BLaER1 treated with 17β-estradiol and CSF1 and Interleukin-3, amounts not matched to agents 10 nM and 100 nM (cell line): ENCODE measurements around the gene DLG2.

Experiments used
- H3K27ac ChIP-seq, 11 experiments: shearing (Covaris generic); formaldehyde crosslinking; 2 replicates each; pipeline ENCODE4 v1.8.1; 2022
- H3K27me3 ChIP-seq, 11 experiments: shearing (Covaris generic); formaldehyde crosslinking; 2 replicates each; pipeline ENCODE4 v1.8.1; 2022
- H3K36me3 ChIP-seq, 11 experiments: shearing (Covaris generic); formaldehyde crosslinking; 2 replicates each; pipeline ENCODE4 v1.8.1; 2022
- H3K4me1 ChIP-seq, 10 experiments: shearing (Covaris generic); formaldehyde crosslinking; 2 replicates each; pipeline ENCODE4 v1.8.1; 2022
- H3K4me2 ChIP-seq, 11 experiments: shearing (Covaris generic); formaldehyde crosslinking; 2 replicates each; pipeline ENCODE4 v1.8.1; 2022
- H3K4me3 ChIP-seq, 10 experiments: shearing (Covaris generic); formaldehyde crosslinking; 2 replicates each; pipeline ENCODE4 v1.8.1; 2022
- H3K9ac ChIP-seq, 11 experiments: shearing (Covaris generic); formaldehyde crosslinking; 2 replicates each; pipeline ENCODE4 v1.8.1; 2022
- H3K9me3 ChIP-seq, 11 experiments: shearing (Covaris generic); formaldehyde crosslinking; replicated peaks in 1 of 11; 2 replicates each; pipeline ENCODE4 v1.8.1; 2022
- H4K20me1 ChIP-seq, 11 experiments: shearing (Covaris generic); formaldehyde crosslinking; 2 replicates each; pipeline ENCODE4 v1.8.1; 2022
- Cebpa-rat ChIP-seq, 11 experiments: shearing (Covaris generic); IDR thresholded peaks; 2 replicates each; pipeline ENCODE4 v1.8.1; 2022

The DLG2 gene

GRCh38 chr11:83725728-83726127 is 1901.4 kb downstream of the DLG2 start:
- TF ChIP-seq Cebpa-rat (IDR thresholded peaks at IDR 0.05) = no peak
- Histone ChIP-seq H3K27ac (no peak overlapping the region), H3K4me3 (no peak overlapping the region), H3K9me3 (no peaks in the 10 kb centered on the region), H3K4me1 (no peaks in the 10 kb centered on the region), H3K4me2 (no peak overlapping the region), H3K27me3 (no peaks in the 10 kb centered on the region), H4K20me1 (no peaks in the 10 kb centered on the region), H3K36me3 (no peaks in the 10 kb centered on the region), H3K9ac (no peak overlapping the region)

GRCh38 chr11:83725269-83725560 is 1901.9 kb downstream of the DLG2 start:
- H3K36me3 ChIP-seq = no peaks in the 10 kb centered on the region
- H3K9me3 ChIP-seq = no peaks in the 10 kb centered on the region
- no peak for TF ChIP-seq Cebpa-rat (IDR thresholded peaks at IDR 0.05)
- no peaks in the 10 kb centered on the region for H4K20me1 ChIP-seq
- H3K4me3 ChIP-seq = no peak overlapping the region
- no peak overlapping the region for H3K9ac ChIP-seq
- H3K27ac ChIP-seq = no peak overlapping the region
- H3K27me3 ChIP-seq = no peaks in the 10 kb centered on the region
- no peak overlapping the region for H3K4me2 ChIP-seq
- H3K4me1 ChIP-seq = no peaks in the 10 kb centered on the region

- no peak overlapping the region for H3K4me3 ChIP-seq
- no peak for TF ChIP-seq Cebpa-rat (IDR thresholded peaks at IDR 0.05)
- no peak overlapping the region for H3K27ac ChIP-seq
- no peaks in the 10 kb centered on the region for H3K4me1 ChIP-seq
- no peaks in the 10 kb centered on the region for H3K27me3 ChIP-seq
- no peaks in the 10 kb centered on the region for H4K20me1 ChIP-seq
- H3K36me3 ChIP-seq = no peaks in the 10 kb centered on the region
- H3K9me3 ChIP-seq = no peaks in the 10 kb centered on the region
- no peak overlapping the region for H3K4me2 ChIP-seq
- H3K9ac ChIP-seq = no peak overlapping the region
Measured at GRCh38 chr11:83723999-83724398, 1903.1 kb downstream of the DLG2 start.

GRCh38 chr11:83722392-83723119 is 1904.6 kb downstream of the DLG2 start:
- TF ChIP-seq Cebpa-rat (IDR thresholded peaks at IDR 0.05) = no peak
- no peaks in the 10 kb centered on the region for H3K4me1 ChIP-seq

GRCh38 chr11:83721263-83721662 is 1905.9 kb downstream of the DLG2 start:
- Histone ChIP-seq H3K9me3 (no peaks in the 10 kb centered on the region), H3K4me2 (no peak overlapping the region), H3K27ac (no peak overlapping the region), H4K20me1 (no peaks in the 10 kb centered on the region), H3K4me3 (no peak overlapping the region), H3K36me3 (no peaks in the 10 kb centered on the region), H3K4me1 (no peaks in the 10 kb centered on the region), H3K9ac (no peak overlapping the region), H3K27me3 (no peaks in the 10 kb centered on the region)
- no peak for TF ChIP-seq Cebpa-rat (IDR thresholded peaks at IDR 0.05)

More at GRCh38 chr11:83722392-83723119, 1904.6 kb downstream of the DLG2 start:
- no peak overlapping the region for H3K4me2 ChIP-seq
- no peak overlapping the region for H3K9ac ChIP-seq
- H3K36me3 ChIP-seq = no peaks in the 10 kb centered on the region
- no peak overlapping the region for H3K27ac ChIP-seq
- no peaks in the 10 kb centered on the region for H3K9me3 ChIP-seq
- no peaks in the 10 kb centered on the region for H3K27me3 ChIP-seq
- H4K20me1 ChIP-seq = no peaks in the 10 kb centered on the region
- H3K4me3 ChIP-seq = no peak overlapping the region

- TF ChIP-seq Cebpa-rat (IDR thresholded peaks at IDR 0.05) = no peak
- H3K27ac ChIP-seq = no peak overlapping the region
- H3K9ac ChIP-seq = no peak overlapping the region
- no peaks in the 10 kb centered on the region for H3K9me3 ChIP-seq
- no peaks in the 10 kb centered on the region for H3K4me1 ChIP-seq
- H3K36me3 ChIP-seq = no peaks in the 10 kb centered on the region
- no peak overlapping the region for H3K4me3 ChIP-seq
- H3K4me2 ChIP-seq = no peak overlapping the region
- H4K20me1 ChIP-seq = no peaks in the 10 kb centered on the region
- H3K27me3 ChIP-seq = no peaks in the 10 kb centered on the region
Measured at GRCh38 chr11:83720675-83721074, 1906.5 kb downstream of the DLG2 start.

GRCh38 chr11:83717537-83717936 is 1909.6 kb downstream of the DLG2 start:
- no peak overlapping the region for H3K4me3 ChIP-seq
- no peak overlapping the region for H3K4me2 ChIP-seq
- H3K9ac ChIP-seq = no peak overlapping the region
- H3K27ac ChIP-seq = no peak overlapping the region
- no peaks in the 10 kb centered on the region for H3K27me3 ChIP-seq
- no peaks in the 10 kb centered on the region for H3K36me3 ChIP-seq
- peak in 1 of 11 experiments; percentile 23; a peak in 1 of 22 replicates for TF ChIP-seq Cebpa-rat (IDR thresholded peaks at IDR 0.05)
- no peaks in the 10 kb centered on the region for H4K20me1 ChIP-seq
- no peaks in the 10 kb centered on the region for H3K9me3 ChIP-seq
- H3K4me1 ChIP-seq = no peaks in the 10 kb centered on the region

- Histone ChIP-seq H3K4me3 (no peak overlapping the region), H3K9me3 (no peaks in the 10 kb centered on the region), H3K4me2 (no peak overlapping the region), H3K36me3 (no peaks in the 10 kb centered on the region), H3K9ac (no peak overlapping the region), H3K27me3 (no peaks in the 10 kb centered on the region), H4K20me1 (no peaks in the 10 kb centered on the region), H3K27ac (no peak overlapping the region), H3K4me1 (no peaks in the 10 kb centered on the region)
- TF ChIP-seq Cebpa-rat (IDR thresholded peaks at IDR 0.05) = no peak
Measured at GRCh38 chr11:83715927-83716535, 1911.1 kb downstream of the DLG2 start.

- Histone ChIP-seq H3K4me1 (no peaks in the 10 kb centered on the region), H3K36me3 (no peaks in the 10 kb centered on the region), H3K4me2 (no peak overlapping the region), H3K27ac (no peak overlapping the region), H3K9me3 (no peaks in the 10 kb centered on the region), H3K4me3 (no peak overlapping the region), H3K9ac (no peak overlapping the region), H3K27me3 (no peaks in the 10 kb centered on the region), H4K20me1 (no peaks in the 10 kb centered on the region)
- TF ChIP-seq Cebpa-rat (IDR thresholded peaks at IDR 0.05) = no peak
Measured at GRCh38 chr11:83713708-83714107, 1913.4 kb downstream of the DLG2 start.

- Histone ChIP-seq H3K9ac (no peak overlapping the region), H3K27ac (no peak overlapping the region), H3K36me3 (no peaks in the 10 kb centered on the region), H3K4me3 (no peak overlapping the region), H3K27me3 (no peaks in the 10 kb centered on the region), H4K20me1 (no peaks in the 10 kb centered on the region), H3K9me3 (no peaks in the 10 kb centered on the region), H3K4me2 (no peak overlapping the region), H3K4me1 (no peaks in the 10 kb centered on the region)
- TF ChIP-seq Cebpa-rat (IDR thresholded peaks at IDR 0.05) = no peak
Measured at GRCh38 chr11:83711106-83711527, 1916.0 kb downstream of the DLG2 start.
